Activated CD8-positive, alpha-beta memory T cell treated with anti-CD3 and anti-CD28 coated beads, Interleukin-2, amount 50 U/mL, for 24 hours (primary cell): ENCODE data around the gene TNFSF12.

Experiments used
- DNase-seq: peaks from one replicate; pipeline ENCODE4 v3.0.0-alpha.2; 2020; ENCODE audit errors: extremely low read depth

Gene TNFSF12

GRCh38 chr17:7569571-7569970, 20.7 kb downstream of the TNFSF12 start:
- DNase-seq, result no peak

DNA sequence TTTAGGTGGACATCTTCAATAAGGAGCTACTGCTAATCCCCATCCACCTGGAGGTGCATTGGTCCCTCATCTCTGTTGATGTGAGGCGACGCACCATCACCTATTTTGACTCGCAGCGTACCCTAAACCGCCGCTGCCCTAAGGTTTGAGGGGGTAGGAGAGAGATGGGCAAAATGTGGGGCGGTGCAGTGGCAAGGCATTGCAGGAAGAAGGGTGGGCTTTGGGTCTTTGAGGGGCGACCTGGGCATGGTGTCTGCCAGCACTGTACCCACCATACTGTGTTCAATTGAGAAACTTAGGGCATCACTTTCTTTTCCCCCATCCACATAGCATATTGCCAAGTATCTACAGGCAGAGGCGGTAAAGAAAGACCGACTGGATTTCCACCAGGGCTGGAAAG, 21.5 kb downstream of the TNFSF12 start:
- no peak for DNase-seq

DNA sequence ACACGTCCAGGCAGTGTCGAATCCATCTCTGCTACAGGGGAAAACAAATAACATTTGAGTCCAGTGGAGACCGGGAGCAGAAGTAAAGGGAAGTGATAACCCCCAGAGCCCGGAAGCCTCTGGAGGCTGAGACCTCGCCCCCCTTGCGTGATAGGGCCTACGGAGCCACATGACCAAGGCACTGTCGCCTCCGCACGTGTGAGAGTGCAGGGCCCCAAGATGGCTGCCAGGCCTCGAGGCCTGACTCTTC, 23.4 kb downstream of the TNFSF12 start:
- no peak for DNase-seq

DNA sequence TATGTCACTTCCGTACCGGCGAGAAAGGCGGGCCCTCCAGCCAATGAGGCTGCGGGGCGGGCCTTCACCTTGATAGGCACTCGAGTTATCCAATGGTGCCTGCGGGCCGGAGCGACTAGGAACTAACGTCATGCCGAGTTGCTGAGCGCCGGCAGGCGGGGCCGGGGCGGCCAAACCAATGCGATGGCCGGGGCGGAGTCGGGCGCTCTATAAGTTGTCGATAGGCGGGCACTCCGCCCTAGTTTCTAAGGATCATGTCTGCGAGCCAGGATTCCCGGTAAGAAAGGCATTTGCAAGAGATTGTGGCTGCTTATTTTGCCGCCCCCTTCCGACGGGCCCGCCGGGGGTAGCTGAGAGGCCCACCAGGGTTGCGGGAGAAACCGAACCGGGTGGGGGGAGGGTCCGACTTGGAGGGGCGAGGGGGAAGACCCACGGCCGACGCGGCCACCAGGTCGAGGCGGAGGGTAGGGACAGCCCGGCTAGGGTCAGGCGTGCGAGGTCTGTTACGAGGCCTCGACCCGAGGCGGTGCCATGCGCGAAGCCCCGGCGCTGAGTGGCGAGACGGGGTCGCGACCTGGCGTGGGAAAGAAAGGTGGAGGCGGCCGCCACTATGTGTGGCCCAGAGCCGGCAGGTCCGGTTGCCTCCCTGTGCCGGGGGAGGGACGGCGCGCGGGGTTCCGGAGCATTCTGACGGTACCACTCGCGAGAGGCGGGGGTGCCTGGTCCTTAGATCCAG, 23.9 kb downstream of the TNFSF12 start:
- DNase-seq, result peak; percentile 98

- DNase-seq, result peak; percentile 74
Observed at GRCh38 chr17:7573324-7574080, 24.6 kb downstream of the TNFSF12 start.

DNA sequence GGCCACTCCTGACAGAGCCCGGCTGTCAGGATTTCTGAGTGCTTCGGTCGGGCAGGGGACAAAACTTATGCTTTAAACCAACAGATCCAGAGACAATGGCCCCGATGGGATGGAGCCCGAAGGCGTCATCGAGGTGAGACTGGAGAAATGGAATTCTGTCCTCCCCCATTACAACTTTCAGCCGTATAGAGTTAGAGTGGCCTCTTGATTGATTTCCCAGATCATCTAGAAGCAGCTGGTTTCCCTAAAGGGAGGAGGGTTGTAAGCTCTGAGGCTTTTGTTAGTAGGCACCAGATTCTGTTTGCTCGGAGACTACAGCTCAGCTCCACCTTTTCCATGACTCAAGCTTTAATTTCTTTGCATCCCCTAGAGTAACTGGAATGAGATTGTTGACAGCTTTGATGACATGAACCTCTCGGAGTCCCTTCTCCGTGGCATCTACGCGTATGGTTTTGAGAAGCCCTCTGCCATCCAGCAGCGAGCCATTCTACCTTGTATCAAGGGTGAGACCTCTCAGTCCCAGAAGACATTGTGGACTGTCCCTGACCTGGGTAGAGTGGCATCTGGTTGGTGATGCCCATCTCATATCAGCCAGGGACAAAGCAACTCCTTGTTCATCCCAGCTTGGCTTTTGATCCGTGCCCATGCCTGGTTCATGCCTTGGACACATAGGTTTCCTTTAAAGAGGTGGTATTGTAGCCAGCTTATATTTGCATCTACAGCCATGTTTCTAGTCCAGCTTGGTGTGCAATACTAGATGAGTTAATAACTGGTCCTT, 25.5 kb downstream of the TNFSF12 start:
- no peak for DNase-seq

- no peak for DNase-seq
Observed at GRCh38 chr17:7575481-7575883, 26.6 kb downstream of the TNFSF12 start.

DNA sequence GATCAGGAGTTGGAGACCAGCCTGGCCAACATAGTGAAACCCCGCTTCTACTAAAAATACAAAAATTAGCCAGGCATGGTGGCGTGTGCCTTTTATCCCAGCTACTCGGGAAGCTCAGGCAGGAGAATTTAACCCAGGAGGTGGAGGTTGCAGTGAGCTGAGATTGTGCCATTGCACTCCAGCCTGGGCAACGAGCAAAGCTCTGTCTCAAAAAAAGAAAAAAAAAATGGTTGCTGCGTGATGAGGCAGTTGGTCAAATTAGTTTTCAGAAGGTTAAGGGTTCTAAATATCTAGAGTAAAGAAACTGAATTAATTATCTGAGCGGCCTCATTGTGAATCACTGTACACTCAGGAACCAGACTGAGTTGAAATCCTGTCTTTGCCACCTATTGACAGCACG, 27.1 kb downstream of the TNFSF12 start:
- no peak for DNase-seq

DNA sequence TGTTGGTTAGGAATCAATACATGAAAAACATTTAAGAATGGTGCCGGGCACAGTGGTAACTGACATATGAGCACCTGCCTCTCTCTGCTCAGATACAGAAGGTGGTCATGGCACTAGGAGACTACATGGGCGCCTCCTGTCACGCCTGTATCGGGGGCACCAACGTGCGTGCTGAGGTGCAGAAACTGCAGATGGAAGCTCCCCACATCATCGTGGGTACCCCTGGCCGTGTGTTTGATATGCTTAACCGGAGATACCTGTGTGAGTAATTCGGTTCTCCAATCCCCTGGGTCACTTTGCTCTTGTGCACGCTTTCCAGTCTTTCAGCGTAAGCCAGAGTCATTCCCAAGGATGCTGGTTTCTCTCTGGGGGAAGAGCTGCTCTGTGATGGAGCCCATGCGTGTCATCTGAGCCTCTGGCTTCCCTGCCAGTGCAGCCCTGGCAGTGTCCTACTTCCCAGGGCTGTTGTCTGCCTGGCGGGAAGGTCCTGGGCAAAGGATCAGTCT, 27.6 kb downstream of the TNFSF12 start:
- no peak for DNase-seq

DNA sequence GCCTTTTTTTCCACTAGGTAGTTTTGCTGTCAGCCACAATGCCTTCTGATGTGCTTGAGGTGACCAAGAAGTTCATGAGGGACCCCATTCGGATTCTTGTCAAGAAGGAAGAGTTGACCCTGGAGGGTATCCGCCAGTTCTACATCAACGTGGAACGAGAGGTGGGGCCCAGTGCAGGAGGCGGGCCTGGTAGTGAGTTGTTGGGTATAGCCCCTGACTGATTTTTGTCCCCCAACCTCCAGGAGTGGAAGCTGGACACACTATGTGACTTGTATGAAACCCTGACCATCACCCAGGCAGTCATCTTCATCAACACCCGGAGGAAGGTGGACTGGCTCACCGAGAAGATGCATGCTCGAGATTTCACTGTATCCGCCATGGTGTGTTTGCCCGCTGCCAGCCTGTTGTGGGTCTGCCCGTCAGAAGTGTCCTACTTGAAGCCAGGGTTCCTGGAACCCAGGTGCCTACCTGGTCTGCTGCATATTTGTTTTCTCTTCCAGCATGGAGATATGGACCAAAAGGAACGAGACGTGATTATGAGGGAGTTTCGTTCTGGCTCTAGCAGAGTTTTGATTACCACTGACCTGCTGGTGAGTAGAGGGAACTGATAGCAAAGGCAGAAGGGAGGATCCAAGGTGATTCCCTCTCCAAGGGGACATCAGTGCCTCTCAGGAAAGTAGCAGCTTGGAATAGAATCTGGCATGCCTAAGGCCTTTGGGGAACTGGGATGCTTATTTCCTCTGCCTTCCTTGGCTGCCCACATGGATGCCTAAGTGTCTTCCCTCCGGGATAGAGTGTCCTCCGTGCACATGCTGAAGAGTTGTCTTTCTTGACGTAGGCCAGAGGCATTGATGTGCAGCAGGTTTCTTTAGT, 28.7 kb downstream of the TNFSF12 start:
- no peak for DNase-seq

GRCh38 chr17:7579001-7579833, 30.4 kb downstream of the TNFSF12 start, which contains the start of gene CD68:
CD68 (plus strand) TSS chr17:7579638; CDS start chr17:7579678, 40 bp downstream.
- DNase-seq, result peak; percentile 63

GRCh38 chr17:7579834-7580603, 31.2 kb downstream of the TNFSF12 start:
- no peak for DNase-seq

DNA sequence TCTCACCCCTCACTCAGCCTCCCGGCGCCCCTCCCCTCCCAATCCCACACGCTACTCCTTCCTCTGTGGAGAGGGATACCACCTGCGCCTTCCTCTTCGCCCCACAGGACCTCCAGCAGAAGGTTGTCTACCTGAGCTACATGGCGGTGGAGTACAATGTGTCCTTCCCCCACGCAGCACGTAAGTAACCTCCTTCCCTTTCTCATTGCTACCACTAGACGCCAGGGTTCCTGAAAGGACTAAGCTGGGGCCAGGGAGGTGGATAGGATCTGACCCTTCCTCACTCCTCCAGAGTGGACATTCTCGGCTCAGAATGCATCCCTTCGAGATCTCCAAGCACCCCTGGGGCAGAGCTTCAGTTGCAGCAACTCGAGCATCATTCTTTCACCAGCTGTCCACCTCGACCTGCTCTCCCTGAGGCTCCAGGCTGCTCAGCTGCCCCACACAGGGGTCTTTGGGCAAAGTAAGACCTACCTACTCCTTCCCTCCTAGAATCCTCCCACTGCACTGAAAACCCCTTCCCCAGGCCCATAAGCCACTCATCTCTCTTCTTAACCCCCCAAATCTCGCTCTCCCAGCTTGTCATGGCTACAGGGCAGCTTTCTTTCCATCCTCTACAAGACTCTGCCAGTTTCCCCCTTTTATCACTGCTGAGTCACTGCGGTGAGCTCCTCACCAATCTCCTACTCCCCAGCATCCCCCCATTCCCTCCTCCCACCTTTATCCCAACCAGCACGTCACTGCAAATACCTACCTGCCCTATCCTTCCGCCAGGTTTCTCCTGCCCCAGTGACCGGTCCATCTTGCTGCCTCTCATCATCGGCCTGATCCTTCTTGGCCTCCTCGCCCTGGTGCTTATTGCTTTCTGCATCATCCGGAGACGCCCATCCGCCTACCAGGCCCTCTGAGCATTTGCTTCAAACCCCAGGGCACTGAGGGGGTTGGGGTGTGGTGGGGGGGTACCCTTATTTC, 32.0 kb downstream of the TNFSF12 start:
- no peak for DNase-seq

DNA sequence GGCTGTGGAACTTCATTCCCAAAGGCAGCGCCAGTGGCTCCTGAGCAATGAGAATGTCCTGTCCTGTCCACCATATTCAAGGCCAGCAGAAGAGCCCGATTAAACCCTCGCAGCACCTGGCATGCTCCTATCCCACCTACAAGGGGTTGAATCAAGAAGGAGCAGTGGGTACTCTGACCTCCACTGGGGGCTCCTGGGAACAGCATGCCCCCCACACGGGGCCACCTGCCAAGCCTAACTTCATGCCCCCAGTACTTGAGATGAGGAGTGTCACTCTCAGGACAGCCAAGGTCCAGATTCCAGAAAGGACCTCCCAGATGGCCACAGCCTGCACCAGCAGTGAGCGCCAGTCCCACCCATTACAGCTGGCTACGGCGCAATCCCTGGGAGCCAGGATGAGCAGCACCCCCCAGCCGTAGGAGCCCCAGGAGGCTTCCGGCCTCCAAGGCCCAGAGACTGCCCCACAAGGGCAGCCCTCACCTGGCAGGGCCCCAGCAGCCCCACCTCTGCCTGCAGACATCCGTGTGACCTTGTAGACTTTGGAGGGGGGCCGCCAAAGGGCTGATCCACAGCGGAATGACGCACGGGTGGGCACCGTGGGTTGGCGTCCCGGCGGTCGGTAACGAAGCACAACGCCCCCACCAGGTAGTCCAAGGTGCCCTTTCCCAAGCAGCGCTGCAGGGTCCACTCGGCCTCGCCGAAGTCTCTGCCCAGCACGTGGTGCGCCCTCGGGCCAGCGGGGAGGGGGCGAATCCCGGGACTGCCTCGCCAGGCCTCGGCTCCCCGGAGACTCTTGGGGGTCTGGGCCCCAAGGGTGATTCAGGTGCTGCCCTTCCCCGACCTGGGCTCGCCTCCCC, 33.8 kb downstream of the TNFSF12 start:
- no peak for DNase-seq

DNA sequence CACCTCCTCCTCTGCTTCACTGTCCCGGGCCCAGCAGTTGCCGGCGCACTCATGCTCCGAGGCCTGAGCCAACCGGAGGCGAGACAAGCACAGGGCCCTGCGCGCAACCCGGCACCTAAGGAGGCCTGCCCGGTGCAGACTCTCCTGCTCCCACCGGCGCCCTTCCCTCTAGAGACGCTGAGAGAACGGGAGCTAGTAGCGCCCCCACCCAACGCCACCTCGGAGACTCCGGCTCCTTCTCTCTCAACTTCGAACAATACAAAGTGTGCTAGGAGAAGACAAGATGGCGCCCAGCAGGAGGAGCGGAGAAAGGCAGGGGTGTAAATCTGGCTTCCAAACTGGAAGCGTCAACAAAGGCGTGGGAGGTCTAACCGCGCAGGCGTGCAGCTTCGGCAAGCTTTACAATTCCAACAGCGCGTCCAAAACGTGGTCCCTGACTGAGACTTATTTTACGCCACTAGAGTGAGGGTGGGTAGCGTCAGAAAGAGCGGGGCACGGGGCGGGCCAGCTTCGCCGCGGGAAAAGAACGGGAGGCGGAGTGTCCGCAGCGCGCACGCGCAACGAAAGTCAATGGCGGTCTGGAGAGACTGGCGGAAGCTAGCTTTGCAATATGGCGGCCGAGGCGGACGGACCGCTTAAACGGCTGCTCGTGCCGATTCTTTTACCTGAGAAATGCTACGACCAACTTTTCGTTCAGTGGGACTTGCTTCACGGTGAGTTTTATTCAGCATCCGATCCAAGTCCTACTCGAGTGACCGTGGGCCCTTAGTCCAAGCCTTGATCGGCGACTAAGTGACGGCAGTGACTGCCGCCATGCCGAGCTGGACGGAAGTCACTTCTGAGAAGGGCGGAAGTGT, 34.6 kb downstream of the TNFSF12 start, which contains the start of gene MPDU1:
Gene MPDU1, plus strand, starts transcription at position 600 of the 857 bp plus-strand sequence. Its CDS starts 11 bp downstream, at position 611.
- peak; percentile 90 for DNase-seq

GRCh38 chr17:7586673-7587419, 38.0 kb downstream of the TNFSF12 start:
- no peak for DNase-seq
